Measurements from ENCODE around the gene SMG1. TPM values are rescaled to one million over a fixed set of nuclear protein-coding genes. Genes with fewer than 3 reads are reported as not detected.

Gene SMG1
- polyA plus RNA-seq, 1 donor from 2014 or later = 6.1 TPM

Other genes starting within 250 kb of the SMG1 start
- gene RPS15A, start 136.1 kb downstream of the SMG1 start, polyA plus RNA-seq (ENCODE audit: insufficient read depth, low read depth, low replicate concordance) = 3,160 TPM
- gene ARL6IP1, start 124.9 kb downstream of the SMG1 start, polyA plus RNA-seq (ENCODE audit: insufficient read depth, low read depth, low replicate concordance) = 363 TPM
- 4.5 TPM for gene TMC7, start 57.5 kb upstream of the SMG1 start, polyA plus RNA-seq (ENCODE audit: insufficient read depth, low read depth, low replicate concordance)
- gene COQ7, start 141.2 kb upstream of the SMG1 start, polyA plus RNA-seq (ENCODE audit: insufficient read depth, low read depth, low replicate concordance) = 24.8 TPM
- gene ITPRIPL2, start 187.6 kb upstream of the SMG1 start, polyA plus RNA-seq (ENCODE audit: insufficient read depth, low read depth, low replicate concordance) = 2.2 TPM
- 8.2 TPM for gene SYT17, start 241.8 kb upstream of the SMG1 start, polyA plus RNA-seq (ENCODE audit: insufficient read depth, low read depth, low replicate concordance)